Measurements from ENCODE around the gene SLC35A4. TPM values are rescaled to one million over a fixed set of nuclear protein-coding genes. Genes with fewer than 3 reads are reported as not detected.

The SLC35A4 gene
- total RNA-seq, 1 donor from 2014 or later = 21.4 TPM

GRCh38 chr5:140607031-140607430 is 42.4 kb downstream of the SLC35A4 start:
- no peaks in the 10 kb centered on the region for H3K27me3 ChIP-seq
- H3K4me3 ChIP-seq = no peak overlapping the region
- DNase-seq (ENCODE audit: extremely low spot score in 2 of 2) = no peak
- no peaks in the 10 kb centered on the region for H3K9me3 ChIP-seq
- peaks cover 6% of the 10 kb centered on the region for H3K4me1 ChIP-seq
- TF ChIP-seq, protein P1, sequence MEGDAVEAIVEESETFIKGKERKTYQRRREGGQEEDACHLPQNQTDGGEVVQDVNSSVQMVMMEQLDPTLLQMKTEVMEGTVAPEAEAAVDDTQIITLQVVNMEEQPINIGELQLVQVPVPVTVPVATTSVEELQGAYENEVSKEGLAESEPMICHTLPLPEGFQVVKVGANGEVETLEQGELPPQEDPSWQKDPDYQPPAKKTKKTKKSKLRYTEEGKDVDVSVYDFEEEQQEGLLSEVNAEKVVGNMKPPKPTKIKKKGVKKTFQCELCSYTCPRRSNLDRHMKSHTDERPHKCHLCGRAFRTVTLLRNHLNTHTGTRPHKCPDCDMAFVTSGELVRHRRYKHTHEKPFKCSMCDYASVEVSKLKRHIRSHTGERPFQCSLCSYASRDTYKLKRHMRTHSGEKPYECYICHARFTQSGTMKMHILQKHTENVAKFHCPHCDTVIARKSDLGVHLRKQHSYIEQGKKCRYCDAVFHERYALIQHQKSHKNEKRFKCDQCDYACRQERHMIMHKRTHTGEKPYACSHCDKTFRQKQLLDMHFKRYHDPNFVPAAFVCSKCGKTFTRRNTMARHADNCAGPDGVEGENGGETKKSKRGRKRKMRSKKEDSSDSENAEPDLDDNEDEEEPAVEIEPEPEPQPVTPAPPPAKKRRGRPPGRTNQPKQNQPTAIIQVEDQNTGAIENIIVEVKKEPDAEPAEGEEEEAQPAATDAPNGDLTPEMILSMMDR (IDR thresholded peaks at IDR 0.05) = no peak
- TF ChIP-seq POLR2AphosphoS5 (IDR thresholded peaks at IDR 0.05; ENCODE audit: insufficient read depth in 1 of 2, low read depth in 1 of 2) (no peak), POLR2A (IDR thresholded peaks at IDR 0.05) (no peak)
- intact Hi-C loops (cut with DNase I) = no loop called here
- H3K27ac ChIP-seq = no peak overlapping the region
- no peaks in the 10 kb centered on the region for H3K36me3 ChIP-seq

- intact Hi-C loops (cut with DNase I) = no loop called here
- H3K27ac ChIP-seq = no peak overlapping the region
- H3K4me1 ChIP-seq = peaks cover 6% of the 10 kb centered on the region
- no peak for TF ChIP-seq POLR2A (IDR thresholded peaks at IDR 0.05)
- no peak for TF ChIP-seq POLR2AphosphoS5 (IDR thresholded peaks at IDR 0.05; ENCODE audit: insufficient read depth in 1 of 2, low read depth in 1 of 2)
- TF ChIP-seq, protein P1 (IDR thresholded peaks at IDR 0.05) = no peak
- no peaks in the 10 kb centered on the region for H3K36me3 ChIP-seq
- DNase-seq (ENCODE audit: extremely low spot score in 2 of 2) = no peak
- H3K4me3 ChIP-seq = no peak overlapping the region
- no peaks in the 10 kb centered on the region for H3K27me3 ChIP-seq
- no peaks in the 10 kb centered on the region for H3K9me3 ChIP-seq
Observed at GRCh38 chr5:140608722-140609121, 44.1 kb downstream of the SLC35A4 start.

DNA sequence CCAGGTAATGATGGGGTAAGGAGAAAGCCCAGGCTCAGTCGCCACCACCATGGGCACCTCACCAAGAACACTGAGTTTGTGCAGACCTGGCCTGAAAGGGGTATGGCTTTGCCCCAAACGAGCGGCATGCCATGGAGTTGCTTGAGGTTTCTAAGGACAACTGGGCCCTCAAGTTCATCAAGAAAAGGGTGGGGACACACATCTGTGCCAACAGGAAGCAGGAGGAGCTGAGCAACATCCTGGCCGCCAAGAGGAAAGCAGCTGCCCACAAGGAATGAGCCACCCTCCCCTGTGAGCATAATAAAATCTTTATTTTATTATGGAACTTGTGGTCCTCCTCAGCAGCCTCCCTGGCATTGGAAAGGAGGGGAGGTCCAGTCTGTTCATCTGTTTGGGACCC is 44.5 kb downstream of the SLC35A4 start:
- Histone ChIP-seq H3K9me3 (no peaks in the 10 kb centered on the region), H3K36me3 (no peaks in the 10 kb centered on the region), H3K27ac (no peak overlapping the region), H3K4me3 (no peak overlapping the region), H3K4me1 (peaks cover 6% of the 10 kb centered on the region), H3K27me3 (no peaks in the 10 kb centered on the region)
- no peak for TF ChIP-seq POLR2A (IDR thresholded peaks at IDR 0.05)
- TF ChIP-seq, protein P1 (IDR thresholded peaks at IDR 0.05) = no peak
- TF ChIP-seq POLR2AphosphoS5 (IDR thresholded peaks at IDR 0.05; ENCODE audit: insufficient read depth in 1 of 2, low read depth in 1 of 2) = no peak
- intact Hi-C loops (cut with DNase I) = no loop called here
- no peak for DNase-seq (ENCODE audit: extremely low spot score in 2 of 2)

- no peak for DNase-seq (ENCODE audit: extremely low spot score in 2 of 2)
- Histone ChIP-seq H3K27me3 (no peaks in the 10 kb centered on the region), H3K4me3 (no peak overlapping the region), H3K4me1 (peaks cover 6% of the 10 kb centered on the region), H3K27ac (no peak overlapping the region), H3K36me3 (no peaks in the 10 kb centered on the region), H3K9me3 (no peaks in the 10 kb centered on the region)
- intact Hi-C loops (cut with DNase I) = no loop called here
- TF ChIP-seq POLR2A (IDR thresholded peaks at IDR 0.05) (no peak), POLR2AphosphoS5 (IDR thresholded peaks at IDR 0.05; ENCODE audit: insufficient read depth in 1 of 2, low read depth in 1 of 2) (no peak)
- TF ChIP-seq, protein P1 (IDR thresholded peaks at IDR 0.05) = no peak
Observed at GRCh38 chr5:140611020-140611521, 46.4 kb downstream of the SLC35A4 start.

Small RNAs within 50 kb of the gene (microRNA-seq; reads per million reads assigned to microRNA genes)
- gene MIR6831 (ENCODE audit: borderline number of aligned reads, borderline replicate concordance) = not detected

Small RNAs within 50 kb of the gene (small RNA-seq; reads per million reads assigned to genes)
- gene RF00279 = not detected
- gene RF00443 = not detected

Other genes with a start within 250 kb of the SLC35A4 start
- gene HBEGF, start 218.2 kb upstream of the SLC35A4 start, total RNA-seq = 16.2 TPM
- gene SLC4A9, start 204.6 kb upstream of the SLC35A4 start, total RNA-seq = 0.25 TPM
- gene ANKHD1, start 163.0 kb upstream of the SLC35A4 start, total RNA-seq = 140 TPM
- 38.1 TPM for gene EIF4EBP3, start 17.2 kb upstream of the SLC35A4 start, total RNA-seq
- gene SRA1, start 7.4 kb upstream of the SLC35A4 start, total RNA-seq = 20.4 TPM
- 16.7 TPM for gene APBB3, start 230 bp upstream of the SLC35A4 start, total RNA-seq
- 48.4 TPM for gene CD14, start 68.3 kb downstream of the SLC35A4 start, total RNA-seq
- 16.5 TPM for gene TMCO6, start 74.6 kb downstream of the SLC35A4 start, total RNA-seq
- gene NDUFA2, start 82.8 kb downstream of the SLC35A4 start, total RNA-seq = 61.6 TPM
- gene IK, start 83.0 kb downstream of the SLC35A4 start, total RNA-seq = 64.3 TPM
- gene WDR55, start 100.1 kb downstream of the SLC35A4 start, total RNA-seq = 19.9 TPM
- gene DND1, start 108.7 kb downstream of the SLC35A4 start, total RNA-seq = 2.9 TPM
- gene HARS1, start 126.5 kb downstream of the SLC35A4 start, total RNA-seq = 54.8 TPM
- 46.2 TPM for gene HARS2, start 126.6 kb downstream of the SLC35A4 start, total RNA-seq
- gene ZMAT2, start 135.6 kb downstream of the SLC35A4 start, total RNA-seq = 22.6 TPM
- gene PCDHA1, start 221.3 kb downstream of the SLC35A4 start, total RNA-seq = not detected
- not detected for gene PCDHA2, start 230.0 kb downstream of the SLC35A4 start, total RNA-seq
- gene PCDHA3, start 236.2 kb downstream of the SLC35A4 start, total RNA-seq = 0.74 TPM
- gene PCDHA4, start 242.2 kb downstream of the SLC35A4 start, total RNA-seq = 2.0 TPM